Gastrocnemius medialis (tissue), 4 donors: ENCODE results near the gene LUZP1.

Experiments
- POLR2A ChIP-seq, 2 donors: fragments of 450-650 bp; IDR thresholded peaks; one replicate each; pipeline ENCODE4 v1.6.1; 2017; ENCODE audit warnings: antibody characterized with exemption in 2 of 2, mild to moderate bottlenecking in 2 of 2, moderate library complexity in 2 of 2
- TF ChIP-seq, protein P1 (sequence below), 5 experiments: fragments of 450-650 bp in 3 of 5; fragments of 200-600 bp in 2 of 5; sonication (generic) in 2 of 5; IDR thresholded peaks in 4 of 5; conservative IDR thresholded peaks in 1 of 5; 1 replicate in 4 of 5; 2 replicates in 1 of 5; pipeline ENCODE4 v1.5.1; 2016 to 2019; ENCODE audit warnings: antibody characterized with exemption in 5 of 5, mild to moderate bottlenecking in 3 of 5, moderate library complexity in 3 of 5

DNA sequence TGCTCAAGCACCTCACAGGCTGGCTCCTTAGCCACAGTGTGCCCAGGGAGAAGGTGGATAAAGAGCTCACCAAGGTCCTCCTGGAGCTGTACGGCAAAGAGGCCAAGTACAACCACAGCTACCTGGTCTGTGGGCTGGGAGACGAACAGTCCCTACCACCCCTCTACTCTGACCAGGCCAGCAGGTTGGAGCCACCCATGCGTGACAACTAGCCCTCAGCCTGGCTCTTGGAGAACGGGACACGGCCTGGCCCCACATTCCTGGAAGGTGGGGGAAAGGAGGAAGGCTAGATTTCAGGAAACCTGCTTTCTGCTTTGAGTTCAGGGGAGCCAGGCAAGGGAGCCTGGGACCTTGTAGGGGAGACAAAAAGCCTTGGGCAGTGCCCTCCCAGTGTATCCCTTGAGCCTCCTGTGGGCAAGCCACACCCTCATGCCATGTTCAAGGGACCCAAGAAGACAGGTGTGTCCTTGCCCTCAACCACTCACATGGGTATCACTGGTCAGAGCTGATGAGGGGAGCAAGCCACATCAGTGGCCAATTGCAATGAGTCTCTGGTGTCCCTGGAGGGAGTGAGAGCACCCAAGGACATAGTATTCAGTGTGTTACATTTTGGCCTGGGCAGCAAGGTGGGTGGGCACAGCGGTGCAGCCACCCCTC is 27.6 kb downstream of the LUZP1 start:
- TF ChIP-seq, protein P1, sequence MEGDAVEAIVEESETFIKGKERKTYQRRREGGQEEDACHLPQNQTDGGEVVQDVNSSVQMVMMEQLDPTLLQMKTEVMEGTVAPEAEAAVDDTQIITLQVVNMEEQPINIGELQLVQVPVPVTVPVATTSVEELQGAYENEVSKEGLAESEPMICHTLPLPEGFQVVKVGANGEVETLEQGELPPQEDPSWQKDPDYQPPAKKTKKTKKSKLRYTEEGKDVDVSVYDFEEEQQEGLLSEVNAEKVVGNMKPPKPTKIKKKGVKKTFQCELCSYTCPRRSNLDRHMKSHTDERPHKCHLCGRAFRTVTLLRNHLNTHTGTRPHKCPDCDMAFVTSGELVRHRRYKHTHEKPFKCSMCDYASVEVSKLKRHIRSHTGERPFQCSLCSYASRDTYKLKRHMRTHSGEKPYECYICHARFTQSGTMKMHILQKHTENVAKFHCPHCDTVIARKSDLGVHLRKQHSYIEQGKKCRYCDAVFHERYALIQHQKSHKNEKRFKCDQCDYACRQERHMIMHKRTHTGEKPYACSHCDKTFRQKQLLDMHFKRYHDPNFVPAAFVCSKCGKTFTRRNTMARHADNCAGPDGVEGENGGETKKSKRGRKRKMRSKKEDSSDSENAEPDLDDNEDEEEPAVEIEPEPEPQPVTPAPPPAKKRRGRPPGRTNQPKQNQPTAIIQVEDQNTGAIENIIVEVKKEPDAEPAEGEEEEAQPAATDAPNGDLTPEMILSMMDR (IDR thresholded peaks at IDR 0.05 in 4 of 5, conservative IDR thresholded peaks at IDR 0.05 in 1 of 5): no peak
- TF ChIP-seq POLR2A (IDR thresholded peaks at IDR 0.05): no peak
